ENCODE measurements around the gene SH3PXD2B.
A peak's percentile ranks its signal among the peaks of the same experiment; 100 is the strongest.

Gene SH3PXD2B

DNA sequence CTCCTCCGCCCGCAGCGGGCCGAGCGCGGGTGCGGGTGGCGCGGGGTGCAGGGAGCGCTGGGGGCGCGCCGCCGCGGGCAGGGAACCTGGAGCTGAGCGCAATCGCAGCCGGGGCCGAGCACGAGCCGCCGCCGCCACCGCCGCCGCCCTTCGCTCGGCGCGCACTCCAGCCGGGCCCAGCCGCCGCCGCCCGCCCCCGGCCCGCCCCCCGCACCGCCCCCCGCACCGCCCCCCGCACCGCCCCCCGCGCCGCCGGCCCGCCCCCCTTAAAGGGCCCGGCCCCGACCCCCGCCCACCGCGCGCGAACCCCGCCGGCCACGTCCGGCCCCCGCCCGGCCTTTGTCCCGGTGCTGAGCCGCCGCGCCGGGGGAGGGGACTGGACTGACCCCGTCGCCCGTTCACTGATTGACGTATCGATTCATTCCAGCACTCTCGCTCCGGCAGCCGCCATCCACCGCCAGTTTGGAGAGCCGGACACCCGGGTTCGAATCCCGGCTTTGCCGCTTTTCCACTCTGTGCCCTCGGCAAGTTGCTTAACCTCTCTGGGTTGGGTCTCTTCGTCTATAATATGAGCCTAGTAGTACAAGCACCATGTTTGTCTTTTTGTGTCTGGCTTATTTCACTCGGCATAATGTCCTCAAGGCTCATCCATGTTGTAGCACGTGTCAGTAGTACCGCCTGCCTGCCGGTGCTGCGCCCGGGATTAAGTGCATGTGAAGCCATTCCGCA, at the start of gene SH3PXD2B:
SH3PXD2B (minus strand) TSS at position 168 of the 729 bp plus-strand sequence. CDS start 173 bp downstream, outside the sequence.
- DNase-seq, result peak; percentile 28

DNA sequence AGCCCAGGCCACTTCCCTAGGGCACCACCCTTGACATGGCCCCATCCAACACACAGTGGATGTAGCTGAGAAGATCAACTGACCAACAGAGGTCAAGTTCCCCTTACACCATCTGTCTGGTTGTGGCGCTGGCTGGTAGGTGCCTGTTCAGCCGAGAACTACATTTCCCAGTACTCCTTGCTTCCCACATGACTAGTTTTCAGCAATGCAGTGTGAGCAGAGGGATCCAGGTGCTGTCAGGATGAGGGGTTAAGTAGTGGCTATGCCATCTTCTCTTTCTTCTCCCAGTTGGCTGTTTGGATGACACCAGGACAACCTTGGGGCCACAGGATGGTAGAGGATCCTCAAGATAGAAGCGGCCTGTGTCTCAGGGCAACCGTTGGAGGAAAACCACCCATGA, 48.6 kb upstream of the SH3PXD2B start:
- DNase-seq, result no peak

DNA sequence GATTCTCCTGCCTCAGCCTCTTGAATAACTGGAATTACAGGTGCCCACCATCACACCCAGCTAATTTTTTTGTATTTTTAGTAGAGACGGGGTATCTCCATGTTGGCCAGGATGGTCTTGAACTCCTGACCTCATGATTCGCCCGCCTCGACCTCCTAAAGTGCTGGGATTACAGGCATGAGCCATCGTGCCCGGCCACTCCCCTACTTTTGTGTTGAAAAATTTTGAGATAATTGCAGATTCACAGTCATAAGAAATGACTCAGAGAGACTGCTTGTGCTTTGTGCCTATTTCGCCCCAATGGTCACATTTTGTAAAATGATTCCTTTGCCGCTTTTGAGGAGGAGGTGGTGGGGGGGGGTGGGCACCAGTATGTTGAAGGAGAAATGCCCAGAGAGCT, 48.1 kb upstream of the SH3PXD2B start:
- DNase-seq, result no peak

DNA sequence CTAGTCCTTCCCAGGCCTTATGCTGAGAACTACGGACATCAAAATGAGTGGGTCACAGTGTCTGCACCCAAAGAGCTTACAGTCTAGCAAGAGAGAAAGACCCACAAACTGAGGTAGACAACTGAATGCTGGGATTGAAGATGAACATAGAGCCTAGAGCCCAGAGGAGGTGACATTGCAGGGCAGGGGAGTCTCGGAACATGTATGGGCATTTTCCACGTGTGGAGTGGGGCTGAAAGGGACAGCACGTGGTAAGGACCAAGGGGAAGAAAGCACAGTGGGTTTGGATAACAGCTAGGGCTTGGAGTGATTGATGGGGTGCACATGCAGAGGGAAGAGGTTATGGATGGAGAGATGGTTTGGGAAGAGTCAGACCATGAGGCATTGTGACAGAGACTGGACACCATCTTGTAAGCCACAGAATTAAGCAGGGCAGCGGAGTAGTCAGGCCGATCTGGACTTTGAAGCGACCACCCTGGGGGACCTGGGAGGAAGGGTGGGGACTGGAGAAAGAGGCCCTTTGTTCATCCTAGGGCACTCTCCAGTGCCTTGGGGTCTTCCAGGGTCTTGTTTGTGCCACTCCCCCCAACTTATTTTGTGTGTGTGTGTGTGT, 47.5 kb upstream of the SH3PXD2B start:
- no peak for DNase-seq

DNA sequence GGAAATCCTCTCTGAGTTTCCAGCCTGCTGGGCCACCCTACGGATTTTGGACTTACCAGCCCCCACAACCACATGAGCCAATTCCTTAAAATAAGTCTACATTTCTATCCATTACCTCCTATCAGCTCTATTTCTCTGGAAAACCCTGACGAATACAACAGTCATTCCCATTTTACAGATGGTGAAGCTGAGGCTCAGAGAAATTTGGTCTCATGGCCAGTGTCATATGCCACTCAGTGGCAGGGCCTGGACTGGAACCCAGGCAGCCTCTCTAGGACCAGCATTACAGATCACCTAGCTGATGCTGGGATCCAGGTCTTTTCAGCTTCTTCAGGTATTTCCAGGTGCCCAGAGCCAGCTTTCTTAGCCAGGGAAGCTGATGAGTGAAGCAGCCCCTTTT, 45.0 kb upstream of the SH3PXD2B start:
- DNase-seq, result no peak

DNA sequence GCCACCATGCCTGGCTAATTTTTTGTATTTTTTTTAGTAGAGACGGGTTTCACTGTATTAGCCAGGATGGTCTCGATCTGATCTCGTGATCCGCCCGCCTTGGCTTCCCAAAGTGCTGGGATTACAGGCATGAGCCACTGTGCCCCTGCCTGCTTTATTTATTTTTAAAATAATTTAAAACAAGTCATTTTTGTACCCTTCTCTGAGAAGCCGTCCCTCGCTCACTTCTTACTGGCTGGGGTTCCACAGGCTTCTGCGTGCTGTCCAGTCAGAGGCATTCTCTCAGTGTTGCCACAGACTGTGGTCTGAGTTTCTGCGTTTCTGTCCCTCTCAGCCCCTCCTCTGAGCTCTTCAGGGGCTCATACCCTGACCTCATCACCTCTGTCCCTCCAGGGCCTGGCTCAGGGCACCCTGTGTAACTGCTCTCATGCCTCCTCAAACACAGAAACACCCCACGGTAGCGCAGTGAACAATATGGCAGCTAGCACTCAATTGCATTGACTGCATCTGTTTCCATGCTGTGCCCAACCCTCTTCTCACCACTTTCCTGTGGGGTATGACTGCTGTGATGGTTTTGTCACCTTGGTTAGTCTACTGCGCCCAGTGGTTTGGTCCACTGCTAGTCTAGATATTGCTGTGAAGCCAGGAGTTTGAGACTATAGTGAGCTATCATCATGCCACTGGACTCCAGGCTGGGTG, 44.3 kb upstream of the SH3PXD2B start:
- no peak for DNase-seq

DNA sequence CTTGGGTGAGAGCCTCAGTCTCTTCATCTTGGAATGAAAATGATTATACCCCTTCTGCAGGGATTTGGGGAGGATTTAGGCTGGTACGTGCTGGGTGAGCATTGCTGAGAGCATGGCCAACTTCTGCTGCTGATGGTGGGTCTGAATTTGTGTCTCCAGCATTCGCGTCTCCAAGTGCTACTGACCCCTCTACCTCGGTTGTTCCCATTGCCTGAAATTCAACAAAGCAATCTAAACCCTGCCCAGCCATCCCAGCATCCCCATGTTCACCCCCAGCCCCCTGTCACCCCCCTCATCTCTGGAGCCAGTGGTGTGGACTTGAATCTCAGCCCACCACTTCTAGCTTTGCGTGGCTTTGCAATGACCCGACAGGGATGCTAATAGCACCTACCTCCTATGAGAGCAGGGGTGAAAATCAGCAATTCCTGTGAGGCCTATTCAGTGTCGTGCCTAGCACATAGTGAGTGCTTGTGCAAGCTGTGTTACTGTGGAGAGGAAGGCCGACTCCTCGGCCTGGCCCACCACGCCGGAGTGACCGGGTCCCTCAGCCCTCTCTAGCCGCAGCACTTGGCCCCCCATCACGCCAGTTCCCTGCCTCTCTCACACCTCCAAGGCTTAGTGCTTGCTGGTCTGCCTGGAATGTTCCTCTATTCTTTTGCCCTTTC, 43.4 kb upstream of the SH3PXD2B start:
- no peak for DNase-seq

DNA sequence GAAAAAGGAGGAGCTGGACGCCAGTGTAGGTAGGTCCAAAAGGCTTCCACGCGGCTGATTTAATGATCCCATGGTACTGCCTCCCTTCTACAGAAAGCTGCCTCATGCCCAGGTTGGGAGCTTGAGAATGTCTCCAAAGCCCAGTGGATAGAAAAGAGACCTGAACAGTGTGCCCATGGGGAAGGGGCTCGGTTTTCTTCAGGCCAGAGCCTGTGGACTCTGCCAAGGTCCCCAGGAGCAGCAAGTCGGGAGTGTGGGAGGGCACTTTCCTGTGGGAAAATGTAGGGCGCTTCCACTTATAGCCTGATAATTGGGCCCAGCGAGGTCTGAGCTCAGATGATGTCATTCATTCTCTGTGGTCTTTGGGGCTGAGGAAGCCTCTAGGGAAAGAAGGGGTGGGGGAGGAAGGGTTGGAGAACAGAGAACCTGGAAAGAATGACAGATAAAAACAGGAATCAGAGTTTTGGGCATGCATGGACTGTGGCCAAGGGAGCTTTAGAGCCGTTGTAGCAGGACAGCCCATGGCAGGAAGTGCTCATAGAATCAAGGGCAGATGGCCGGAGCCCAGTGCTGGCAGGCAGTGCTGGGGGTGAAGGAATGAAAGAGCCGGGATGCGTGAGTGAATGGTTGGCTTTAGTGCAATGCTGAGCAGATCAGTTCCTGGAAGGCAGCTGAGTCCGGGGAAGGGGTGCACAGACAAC, 42.5 kb upstream of the SH3PXD2B start:
- DNase-seq, result no peak

DNA sequence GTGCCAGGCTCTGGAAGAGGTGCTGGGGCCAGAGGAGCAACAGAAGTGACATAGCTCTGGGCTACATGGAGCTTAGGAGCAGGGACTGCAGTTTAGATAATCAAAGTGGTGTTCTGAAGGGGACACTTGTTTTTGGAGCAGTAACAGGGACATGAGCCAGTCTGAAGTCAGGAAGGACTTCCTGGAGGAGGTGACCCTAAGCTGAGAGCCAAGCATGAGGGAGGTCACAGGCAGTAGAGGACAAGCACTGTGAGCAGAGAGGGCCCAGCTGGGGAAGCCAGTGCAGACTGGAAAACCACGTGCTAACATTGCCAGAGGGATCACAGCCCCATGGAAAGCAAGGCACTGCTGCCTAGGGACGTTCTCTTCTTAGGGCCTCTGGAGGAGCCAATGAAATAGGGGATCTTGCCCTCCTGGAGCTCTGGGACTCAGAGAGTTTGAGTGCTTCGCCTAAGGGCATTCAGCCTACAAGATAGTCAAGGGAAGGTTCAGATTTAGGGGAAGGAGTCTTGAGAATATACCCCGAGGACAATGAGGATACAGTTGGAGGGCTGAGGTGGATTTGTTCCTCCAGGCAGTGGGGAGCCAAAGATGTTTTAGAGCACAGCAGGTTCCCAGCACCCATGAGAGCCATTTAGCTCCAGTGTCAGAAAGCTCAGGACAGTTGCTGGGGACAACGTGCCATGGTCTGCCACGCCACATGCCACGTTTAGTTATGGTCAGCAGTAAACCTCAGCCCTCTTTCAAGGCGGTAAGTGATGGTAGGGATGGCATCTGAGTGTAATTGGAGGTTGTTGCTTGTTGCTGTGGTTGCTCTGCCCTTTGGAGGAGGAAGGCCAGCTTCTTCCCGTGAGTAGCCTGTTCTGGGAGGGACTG, 40.5 kb upstream of the SH3PXD2B start:
- no peak for DNase-seq

DNA sequence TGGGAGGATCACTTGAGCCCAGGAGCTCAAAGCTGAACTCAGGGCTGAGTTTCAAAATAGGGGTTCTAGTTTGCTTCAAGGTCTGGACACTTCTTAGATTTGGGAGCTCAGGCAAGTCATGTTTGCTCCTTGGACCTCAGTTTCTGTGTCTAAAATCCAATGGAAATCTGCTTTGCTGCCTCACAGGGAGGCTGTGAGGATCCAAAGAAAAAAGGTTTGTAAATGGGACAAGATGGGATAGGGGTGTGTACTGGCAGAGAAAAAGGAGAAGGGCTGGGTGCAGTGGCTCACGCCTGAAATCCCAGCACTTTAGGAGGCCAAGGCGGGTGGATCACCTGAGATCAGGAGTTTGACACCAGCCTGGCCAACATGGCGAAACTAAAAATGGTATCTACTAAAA, 39.6 kb upstream of the SH3PXD2B start:
- DNase-seq, result no peak

DNA sequence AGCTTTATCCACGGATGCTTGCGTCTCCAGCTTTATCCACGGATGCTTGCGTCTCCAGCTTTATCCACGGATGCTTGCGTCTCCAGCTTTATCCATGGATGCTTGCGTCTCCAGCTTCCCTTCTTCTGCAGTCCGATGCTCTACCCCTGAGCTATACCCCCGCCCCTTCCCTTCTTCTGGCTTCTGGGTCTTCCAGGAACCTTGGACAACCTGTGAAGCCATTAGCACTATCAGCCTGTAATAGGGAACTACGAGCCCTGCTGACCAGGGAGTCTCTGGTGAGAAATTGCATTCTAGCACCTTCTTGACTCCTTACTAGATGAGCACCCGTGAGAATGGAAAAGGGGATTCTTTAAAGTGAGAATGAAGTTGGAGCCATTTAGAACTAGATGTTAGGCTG, 39.1 kb upstream of the SH3PXD2B start:
- DNase-seq, result no peak

DNA sequence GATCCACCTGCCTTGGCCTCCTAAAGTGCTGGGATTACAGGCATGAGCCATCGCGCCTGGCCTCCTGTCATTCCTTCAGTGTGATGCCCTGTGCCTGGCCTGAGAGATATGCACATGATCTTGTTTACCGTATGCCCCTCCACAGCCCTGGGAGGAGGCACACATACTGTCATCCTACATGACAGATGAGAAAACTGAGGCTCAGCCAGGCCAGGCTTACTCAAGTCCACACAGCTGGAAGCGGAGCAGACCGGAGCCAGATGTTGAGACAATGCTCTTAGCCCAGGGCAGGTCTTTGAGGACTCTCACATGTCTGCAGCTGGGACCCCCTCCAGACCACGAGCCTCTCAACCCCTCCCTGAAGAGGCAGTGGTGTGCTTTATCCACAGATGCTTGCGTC, 38.7 kb upstream of the SH3PXD2B start:
- DNase-seq, result no peak

DNA sequence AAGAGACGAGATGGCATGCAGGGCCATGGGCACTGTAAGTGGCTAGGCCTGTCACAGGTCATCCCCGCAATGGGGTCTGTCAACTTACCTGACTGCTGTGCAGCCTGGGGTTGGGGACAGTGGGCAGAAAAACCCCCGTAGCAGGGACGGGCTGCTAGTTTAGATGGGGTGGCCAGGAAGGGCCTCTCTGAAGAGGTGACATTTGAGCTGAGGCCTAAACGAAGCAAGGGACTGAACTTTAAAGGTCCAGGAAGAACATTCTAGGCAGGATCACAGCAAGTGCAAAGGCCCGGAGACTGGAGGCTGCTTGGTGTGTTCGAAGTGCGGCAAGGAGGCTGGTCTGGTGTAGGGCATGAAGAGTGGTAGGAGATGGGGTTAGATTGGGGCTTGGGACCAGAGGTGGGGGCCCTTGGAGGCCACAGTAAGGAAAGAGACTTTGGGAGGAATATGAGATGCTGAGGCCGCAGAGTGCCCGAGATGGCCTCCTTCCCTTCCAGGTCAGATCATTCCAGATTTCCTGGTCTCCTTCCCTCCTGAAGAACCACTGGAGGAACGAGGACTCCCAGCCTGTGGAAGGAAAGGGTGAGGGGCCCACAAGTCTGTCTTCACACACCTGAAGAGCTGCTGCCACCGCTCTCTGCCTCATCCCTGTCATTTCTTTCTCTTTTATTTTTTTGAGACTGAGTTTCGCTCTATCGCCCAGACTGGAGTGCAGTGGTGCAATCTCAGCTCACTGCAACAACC, 37.9 kb upstream of the SH3PXD2B start:
- no peak for DNase-seq

DNA sequence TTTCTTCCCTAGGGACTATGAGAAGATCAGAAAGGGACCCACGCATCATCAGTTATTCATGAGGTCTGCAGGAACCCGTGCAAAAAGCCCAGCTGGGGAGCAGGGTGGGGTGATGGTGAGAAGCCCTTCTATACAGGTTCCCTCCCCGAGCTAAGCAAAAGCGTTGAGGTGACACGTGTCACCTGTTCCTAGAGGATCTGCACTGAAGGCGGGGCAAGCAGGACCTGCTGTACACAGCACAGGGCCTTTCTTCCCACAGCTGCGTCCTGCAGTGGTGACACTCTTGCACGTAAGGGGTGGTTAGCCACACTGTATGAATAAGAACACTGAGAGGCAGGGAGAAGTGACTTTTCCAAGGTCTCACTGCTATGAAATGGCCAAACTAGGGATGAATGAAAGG, 37.2 kb upstream of the SH3PXD2B start:
- no peak for DNase-seq

DNA sequence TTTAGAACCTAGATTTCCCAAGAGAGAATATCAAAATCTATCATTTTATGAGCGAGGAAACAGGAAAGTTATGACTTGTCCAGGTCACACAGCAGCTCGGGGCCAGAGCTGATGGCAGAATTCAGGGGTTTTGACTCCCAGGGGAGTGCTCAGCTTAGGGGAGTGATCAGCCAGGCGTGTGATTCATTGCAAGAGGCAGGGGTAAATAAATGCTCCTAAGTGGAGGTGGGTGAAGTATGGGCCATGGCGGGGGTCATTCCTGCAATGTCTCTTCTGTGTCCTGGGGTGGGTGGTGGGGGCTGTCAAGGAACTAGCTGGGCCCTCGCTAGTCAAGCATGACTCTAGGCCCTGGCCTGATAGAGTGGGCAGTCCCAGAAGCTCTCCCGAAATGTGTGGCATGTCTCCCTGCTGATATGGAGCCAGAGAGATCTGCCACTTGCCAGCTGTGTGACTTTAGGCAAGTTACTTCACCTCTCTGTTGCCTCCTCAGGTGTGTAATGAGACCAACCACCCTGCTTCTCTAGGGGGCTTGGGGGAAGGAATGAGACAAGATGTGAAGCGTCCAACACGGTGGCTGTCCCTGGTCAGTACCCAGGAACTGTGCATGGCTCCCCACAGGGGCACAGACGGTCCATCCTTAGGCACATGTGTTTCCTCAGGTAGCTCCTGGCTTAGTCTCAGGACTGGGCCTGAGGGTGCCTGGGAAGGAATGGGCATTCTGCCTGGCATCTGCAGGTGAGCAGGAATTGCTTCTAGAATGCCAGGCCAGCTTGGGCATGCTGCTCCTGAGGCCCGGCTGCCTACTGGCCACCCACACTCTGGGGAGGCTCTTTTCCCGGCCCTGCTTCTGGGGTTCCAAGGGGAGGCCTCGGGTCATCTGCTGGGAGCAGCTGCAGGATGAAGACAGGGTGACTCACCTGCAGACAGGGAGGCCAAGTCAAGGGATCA, 36.5 kb upstream of the SH3PXD2B start:
- DNase-seq, result no peak

DNA sequence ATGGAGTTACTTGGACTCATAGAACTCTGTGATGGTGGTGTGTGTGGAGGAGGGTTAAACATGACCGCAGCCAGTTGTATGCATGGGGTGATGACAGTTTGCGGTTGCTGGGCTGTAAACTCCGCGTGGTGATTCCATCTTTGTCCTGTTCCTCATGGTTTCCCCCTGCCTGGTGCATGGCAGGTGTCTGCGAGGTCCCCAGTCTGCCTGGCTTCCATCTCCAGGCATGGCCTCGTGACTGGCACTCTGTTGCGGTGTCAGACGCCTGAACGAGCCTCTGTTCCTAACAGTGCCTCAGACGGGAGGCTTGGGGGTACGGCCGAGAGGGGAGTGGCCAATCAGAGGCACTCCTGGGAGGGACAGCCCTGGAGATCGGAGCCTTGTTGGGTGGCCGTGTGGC, 33.9 kb upstream of the SH3PXD2B start:
- no peak for DNase-seq

DNA sequence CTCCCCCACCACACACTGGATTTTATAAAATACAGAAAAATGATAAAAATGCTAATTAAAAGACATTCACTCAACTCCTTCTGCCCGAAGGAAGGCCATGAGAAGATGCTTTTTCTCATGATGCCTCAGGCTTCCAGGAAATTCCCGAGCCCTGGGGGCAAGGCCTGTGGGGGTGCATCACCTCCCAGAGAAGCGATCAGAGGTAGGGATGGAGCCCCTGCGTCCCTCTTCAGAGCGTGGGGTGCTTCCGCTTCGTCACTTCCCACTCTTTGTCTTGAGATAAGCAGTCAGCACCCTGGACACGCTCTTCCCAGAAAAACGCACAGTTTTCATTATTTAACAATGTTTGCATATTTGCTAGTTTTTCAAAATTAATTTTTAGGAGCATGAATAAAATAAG, 33.3 kb upstream of the SH3PXD2B start:
- DNase-seq, result no peak

DNA sequence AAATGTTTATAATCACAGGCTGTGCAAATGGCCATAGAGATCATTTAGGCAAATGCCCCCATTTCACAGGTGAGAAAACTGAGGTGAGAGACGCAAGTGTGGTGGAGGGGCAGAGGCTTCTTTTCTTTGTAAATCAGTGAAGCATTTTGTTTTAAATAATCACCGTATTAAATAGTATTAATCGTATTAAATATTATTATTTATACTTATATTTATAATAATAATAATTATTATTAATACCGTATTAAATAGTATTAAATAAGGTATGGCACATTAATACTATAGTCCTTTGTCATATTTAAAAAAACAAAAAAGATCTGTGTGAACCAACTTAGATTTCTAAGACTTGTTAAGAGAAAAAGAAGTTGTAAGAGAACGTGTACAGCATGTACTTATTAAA, 32.6 kb upstream of the SH3PXD2B start:
- no peak for DNase-seq

DNA sequence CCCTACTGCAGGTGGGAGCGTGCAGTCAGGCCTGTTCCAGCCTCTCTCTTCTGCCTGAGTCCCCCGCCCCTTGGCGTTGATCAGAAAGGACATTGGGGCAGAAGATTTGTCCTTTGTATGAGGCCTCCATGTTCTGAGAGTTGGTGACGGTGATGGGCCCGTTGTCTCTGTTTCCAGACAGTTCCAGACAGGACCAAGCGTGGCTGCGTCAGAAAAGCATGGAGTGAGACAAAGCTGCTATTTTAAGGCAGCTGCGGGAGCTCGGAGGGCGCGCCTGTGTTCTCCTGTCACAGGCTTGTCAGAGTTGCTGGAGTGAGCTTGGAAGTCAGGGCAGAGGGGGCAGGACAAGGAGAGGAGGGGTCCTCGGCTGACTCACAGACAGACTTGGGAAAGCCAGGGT, 32.1 kb upstream of the SH3PXD2B start:
- no peak for DNase-seq
